Measurements from ENCODE around the gene ATP8B4.

DNA sequence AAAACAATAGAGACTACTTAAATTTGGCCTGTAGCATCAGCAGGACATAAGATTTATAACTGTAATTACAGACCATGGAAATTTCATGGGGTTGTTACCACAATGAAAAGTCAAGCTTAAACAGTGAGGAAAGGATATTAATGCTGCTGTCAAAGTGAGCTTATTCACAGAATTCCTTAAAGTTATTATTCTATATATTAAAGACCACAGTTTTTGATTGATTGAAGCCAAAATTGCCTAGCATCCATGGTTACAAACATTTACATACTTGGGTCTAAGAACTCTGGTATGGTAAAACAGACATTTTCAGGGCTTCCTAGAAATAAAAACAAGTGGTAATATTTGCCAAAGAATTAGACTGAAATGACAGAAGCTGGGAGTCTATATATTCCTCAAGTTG lies 248.6 kb downstream of the ATP8B4 start:
- TF ChIP-seq, protein P1, sequence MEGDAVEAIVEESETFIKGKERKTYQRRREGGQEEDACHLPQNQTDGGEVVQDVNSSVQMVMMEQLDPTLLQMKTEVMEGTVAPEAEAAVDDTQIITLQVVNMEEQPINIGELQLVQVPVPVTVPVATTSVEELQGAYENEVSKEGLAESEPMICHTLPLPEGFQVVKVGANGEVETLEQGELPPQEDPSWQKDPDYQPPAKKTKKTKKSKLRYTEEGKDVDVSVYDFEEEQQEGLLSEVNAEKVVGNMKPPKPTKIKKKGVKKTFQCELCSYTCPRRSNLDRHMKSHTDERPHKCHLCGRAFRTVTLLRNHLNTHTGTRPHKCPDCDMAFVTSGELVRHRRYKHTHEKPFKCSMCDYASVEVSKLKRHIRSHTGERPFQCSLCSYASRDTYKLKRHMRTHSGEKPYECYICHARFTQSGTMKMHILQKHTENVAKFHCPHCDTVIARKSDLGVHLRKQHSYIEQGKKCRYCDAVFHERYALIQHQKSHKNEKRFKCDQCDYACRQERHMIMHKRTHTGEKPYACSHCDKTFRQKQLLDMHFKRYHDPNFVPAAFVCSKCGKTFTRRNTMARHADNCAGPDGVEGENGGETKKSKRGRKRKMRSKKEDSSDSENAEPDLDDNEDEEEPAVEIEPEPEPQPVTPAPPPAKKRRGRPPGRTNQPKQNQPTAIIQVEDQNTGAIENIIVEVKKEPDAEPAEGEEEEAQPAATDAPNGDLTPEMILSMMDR (IDR thresholded peaks at IDR 0.05), result no peak
- TF ChIP-seq EZH2 (IDR thresholded peaks at IDR 0.05; ENCODE audit: borderline replicate concordance, insufficient read depth, low read depth, low read length, poor library complexity, severe bottlenecking), result no peak

All from B cell (primary cell).